ENCODE results near the gene RALBP1.
"Not testable (repeated sequence)": the region's sequence is repeated elsewhere in the genome, so short reads cannot be mapped to it uniquely, and the experiment has no call there.

Gene RALBP1

DNA sequence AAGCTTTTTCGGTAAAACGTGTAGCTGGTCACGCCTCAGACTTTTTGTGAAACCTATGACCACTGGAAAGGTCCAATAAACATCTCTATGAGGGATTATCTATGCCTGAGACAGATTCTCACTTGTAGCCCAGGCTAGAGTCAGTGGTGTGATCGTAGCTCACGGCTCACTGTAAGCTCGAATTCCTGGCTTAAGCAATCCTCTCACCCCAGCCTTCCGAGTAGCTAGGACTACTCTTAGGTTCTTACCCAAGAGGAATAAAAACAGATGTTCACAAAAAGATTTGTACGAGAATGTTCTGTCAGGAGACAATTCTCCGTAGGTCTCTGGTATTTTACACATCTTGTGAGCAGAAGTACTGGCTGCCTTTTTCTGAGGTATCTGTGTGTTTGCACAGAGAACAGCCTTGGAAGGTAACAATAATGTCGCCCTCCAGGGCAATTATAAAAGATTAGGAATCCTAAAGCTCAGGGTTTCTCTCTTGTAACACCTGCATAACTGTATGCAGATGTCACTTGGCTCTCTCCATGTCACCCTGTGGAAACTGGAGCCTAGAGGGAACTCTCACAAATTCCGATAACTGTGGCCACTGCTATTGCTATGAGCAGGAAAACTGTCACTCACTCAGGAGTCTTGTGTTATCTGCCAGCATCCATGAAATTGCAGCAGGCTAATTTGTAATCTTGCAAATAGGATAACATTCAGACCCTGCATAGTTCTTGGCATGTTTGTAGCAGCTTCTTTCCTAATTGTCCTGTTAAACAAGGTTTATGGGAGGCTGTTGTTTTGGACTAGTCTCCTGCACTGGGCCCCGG, 25.5 kb upstream of the RALBP1 start:
- in situ Hi-C loops (cut with HindIII; ENCODE audit: low pct_ligation_motif_present, low pct_unique_long_range_greater_than_20kb, low sequenced_read_pairs), result no loop called here

GRCh38 chr18:9450920-9451319, 24.4 kb upstream of the RALBP1 start:
- in situ Hi-C loops (cut with HindIII; ENCODE audit: low pct_ligation_motif_present, low pct_unique_long_range_greater_than_20kb, low sequenced_read_pairs); DNase-seq: not testable (repeated sequence)

More for the DNA sequence above, 25.5 kb upstream of the RALBP1 start:
- no peak for DNase-seq

DNA sequence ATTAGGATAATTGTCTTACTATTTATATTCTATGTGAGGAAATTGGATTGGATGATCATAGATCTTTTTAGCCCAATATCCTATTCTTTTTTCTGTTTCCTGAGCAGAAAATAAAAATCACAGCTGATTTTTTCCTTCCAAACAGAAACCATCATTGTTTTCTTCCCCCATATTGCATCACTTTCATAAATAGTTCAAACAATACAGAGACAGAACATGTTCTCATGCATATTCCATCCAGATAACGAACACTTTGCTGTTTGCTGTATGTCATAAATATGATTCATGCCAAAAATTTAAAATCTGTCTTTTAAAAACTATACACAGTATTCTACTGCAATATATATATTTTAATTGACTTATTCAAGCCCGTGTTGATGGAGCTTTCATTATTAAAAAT, 22.0 kb upstream of the RALBP1 start:
- in situ Hi-C loops (cut with HindIII; ENCODE audit: low pct_ligation_motif_present, low pct_unique_long_range_greater_than_20kb, low sequenced_read_pairs), result no loop called here
- DNase-seq, result no peak

DNA sequence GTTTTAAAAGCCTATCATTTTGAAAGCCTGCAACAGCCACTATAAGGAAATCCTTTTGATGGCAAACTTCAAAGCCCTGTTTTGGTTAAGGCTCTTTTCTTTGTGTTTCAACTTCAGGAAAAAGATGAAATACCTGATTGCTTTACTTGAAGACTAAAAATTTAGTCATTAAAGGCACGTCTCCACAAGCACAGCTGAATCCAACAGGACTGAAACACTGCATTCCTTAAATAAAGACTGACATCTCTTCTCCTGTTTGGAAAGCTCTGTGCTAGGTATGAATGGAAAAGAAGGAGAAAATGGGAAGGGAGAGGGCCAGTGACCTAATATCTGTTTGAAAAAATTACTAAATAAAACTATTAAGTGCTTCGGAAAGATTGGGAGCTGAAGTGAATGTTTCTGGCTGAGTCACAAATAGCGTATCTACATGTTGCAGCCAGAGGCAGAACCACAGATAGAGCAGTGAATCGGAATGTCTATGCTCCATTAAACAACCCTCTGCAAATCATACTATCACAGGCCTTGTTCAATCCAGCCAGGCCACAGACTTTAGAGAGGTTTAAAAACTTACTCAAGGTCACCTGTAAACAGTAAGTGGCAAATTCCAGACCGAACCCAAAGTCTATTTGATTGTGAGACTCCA, 21.1 kb upstream of the RALBP1 start:
- no peak for DNase-seq
- in situ Hi-C loops (cut with HindIII; ENCODE audit: low pct_ligation_motif_present, low pct_unique_long_range_greater_than_20kb, low sequenced_read_pairs), result no loop called here

- in situ Hi-C loops (cut with HindIII; ENCODE audit: low pct_ligation_motif_present, low pct_unique_long_range_greater_than_20kb, low sequenced_read_pairs), result no loop called here
- no peak for DNase-seq
These were observed 19.4 kb upstream of the RALBP1 start for GRCh38 chr18:9455718-9456511.

- in situ Hi-C loops (cut with HindIII; ENCODE audit: low pct_ligation_motif_present, low pct_unique_long_range_greater_than_20kb, low sequenced_read_pairs), result no loop called here
- no peak for DNase-seq
These were observed 9.2 kb upstream of the RALBP1 start for GRCh38 chr18:9466127-9466526.

DNA sequence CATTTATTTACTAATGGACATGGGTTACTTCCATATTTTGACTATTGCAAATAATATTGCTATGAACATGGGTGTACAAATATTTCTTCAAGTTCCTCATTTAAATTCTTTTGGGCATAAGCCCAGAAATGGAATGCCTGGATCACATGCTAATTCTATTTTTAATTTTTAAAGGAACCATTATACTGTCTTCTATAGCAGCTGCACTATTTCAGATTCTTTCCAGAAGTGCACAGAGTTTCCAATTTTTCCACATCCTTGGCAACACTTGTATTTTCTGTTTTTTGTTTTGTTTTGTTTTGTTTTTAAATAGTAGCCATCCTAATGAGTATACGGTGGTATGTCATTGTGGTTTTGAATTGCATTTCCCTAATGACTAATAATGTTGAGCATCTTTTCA, 8.5 kb upstream of the RALBP1 start:
- DNase-seq, result no peak
- in situ Hi-C loops (cut with HindIII; ENCODE audit: low pct_ligation_motif_present, low pct_unique_long_range_greater_than_20kb, low sequenced_read_pairs), result no loop called here

- in situ Hi-C loops (cut with HindIII; ENCODE audit: low pct_ligation_motif_present, low pct_unique_long_range_greater_than_20kb, low sequenced_read_pairs), result no loop called here
These were observed 6.3 kb upstream of the RALBP1 start for GRCh38 chr18:9468998-9469397.

DNA sequence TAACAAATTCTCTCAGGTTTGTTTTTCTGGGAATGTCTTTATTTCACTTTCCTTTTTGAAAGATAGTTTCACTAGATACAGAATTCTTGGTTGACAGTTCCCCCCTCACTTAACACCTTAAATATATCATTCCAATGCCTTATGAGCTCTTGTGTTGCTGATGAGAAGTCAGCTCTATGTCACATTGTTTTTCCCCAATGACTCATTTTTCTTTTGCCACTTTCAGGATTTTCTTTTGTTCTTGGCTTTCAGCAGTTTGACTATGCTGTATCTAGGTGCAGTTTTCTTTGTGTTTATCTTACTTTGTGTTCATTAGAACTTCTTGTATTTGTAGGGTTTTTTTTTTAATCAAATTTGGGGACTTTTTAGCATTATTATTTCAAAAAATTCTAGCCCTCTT, 5.6 kb upstream of the RALBP1 start:
- DNase-seq, result no peak
- in situ Hi-C loops (cut with HindIII; ENCODE audit: low pct_ligation_motif_present, low pct_unique_long_range_greater_than_20kb, low sequenced_read_pairs), result no loop called here

More at GRCh38 chr18:9468998-9469397, 6.3 kb upstream of the RALBP1 start:
- no peak for DNase-seq

GRCh38 chr18:9474108-9474982, 968 bp upstream of the RALBP1 start:
- in situ Hi-C loops (cut with HindIII; ENCODE audit: low pct_ligation_motif_present, low pct_unique_long_range_greater_than_20kb, low sequenced_read_pairs), result no loop called here
- DNase-seq, result peak; percentile 71

DNA sequence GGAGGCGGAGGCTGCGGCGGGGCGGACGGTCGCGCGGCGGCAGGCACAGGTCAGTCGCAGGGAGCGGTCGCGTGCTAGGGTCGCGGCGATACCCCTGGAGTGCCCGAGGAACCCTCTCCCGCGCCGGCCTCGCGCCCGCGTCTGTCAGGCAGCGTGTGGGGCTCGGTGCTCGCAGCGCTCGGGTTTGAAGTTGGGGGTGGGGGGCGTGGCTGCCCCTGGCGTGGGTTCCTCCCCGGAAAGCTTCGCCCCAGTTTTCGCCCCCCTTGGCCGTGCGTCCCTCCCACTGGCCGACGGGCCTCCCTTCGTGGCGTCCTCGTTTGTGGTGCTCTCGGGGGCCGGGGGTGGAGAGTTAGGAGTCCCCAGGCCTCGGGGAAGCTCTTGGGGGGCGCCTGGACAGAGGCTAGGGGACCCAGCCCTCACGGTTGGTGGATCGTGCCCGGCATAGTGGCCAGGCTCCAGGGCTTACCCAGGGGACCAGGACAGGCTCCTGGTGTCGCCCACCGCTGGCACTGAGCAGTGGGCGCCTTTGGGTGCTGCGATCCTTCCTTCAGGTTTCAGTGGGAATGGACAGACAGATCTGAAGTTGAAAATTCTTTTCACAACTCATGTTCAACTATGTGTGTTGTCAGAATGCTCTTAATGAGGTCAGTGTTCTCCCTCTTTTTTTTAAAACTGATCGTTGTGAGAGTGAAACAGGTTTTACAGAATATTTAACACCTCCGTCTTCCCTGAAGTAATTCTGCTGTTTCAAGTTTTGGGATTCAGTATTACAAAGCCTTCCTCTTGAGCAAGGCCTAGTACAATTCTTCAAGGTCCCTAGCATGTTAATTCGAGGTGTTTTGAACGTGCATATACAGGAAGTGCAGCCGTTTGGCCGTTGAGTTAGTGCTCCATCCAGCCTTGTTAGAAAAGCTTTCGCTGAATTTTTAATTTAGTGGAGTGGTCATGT, 604 bp downstream of the RALBP1 start:
- in situ Hi-C loops (cut with HindIII; ENCODE audit: low pct_ligation_motif_present, low pct_unique_long_range_greater_than_20kb, low sequenced_read_pairs), result no loop called here
- peak; percentile 54 for DNase-seq

- DNase-seq; in situ Hi-C loops (cut with HindIII; ENCODE audit: low pct_ligation_motif_present, low pct_unique_long_range_greater_than_20kb, low sequenced_read_pairs): not testable (repeated sequence)
These were observed 1.6 kb downstream of the RALBP1 start for GRCh38 chr18:9476949-9477348.

DNA sequence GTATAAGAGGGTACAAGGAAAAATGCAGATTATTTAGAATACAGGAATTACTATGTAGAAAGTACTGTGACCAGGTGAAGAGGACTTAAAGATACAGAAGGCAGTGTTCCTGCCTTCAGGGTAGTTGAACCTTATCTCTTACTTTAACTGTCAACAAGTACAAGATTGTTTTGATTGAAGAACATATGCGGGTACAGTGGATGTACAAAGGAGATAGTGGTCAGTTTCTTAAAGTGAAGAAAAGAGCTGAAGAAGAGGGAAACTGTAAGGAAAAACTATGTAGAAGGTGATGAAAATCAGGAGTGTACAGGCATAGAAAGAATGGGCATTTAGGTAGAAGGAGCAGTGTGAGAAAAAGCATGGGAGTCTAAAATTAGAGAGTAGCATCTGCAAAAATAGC, 2.2 kb downstream of the RALBP1 start:
- in situ Hi-C loops (cut with HindIII; ENCODE audit: low pct_ligation_motif_present, low pct_unique_long_range_greater_than_20kb, low sequenced_read_pairs), result no loop called here
- no peak for DNase-seq

DNA sequence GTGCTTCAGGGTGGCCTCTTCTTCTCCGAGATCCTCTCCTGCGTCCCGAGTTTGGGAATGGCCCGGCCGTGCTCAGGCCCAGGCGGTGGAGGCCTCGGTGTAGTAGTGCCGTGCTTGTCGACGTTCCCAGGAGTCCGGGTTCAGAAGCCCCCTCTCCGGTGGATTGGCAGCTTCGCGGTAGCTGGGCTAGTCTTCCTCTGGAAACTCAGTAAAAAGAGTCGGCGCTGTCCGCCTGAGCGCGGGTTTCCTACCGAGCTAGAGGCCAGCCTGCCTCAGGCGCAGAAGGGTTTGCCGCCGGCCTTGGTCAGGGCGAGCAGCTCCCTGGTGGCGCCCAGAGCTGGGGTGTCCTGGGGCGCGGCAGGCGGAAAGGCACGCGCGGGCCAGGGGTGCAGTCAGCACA, 3.2 kb downstream of the RALBP1 start:
- DNase-seq, result no peak
- in situ Hi-C loops (cut with HindIII; ENCODE audit: low pct_ligation_motif_present, low pct_unique_long_range_greater_than_20kb, low sequenced_read_pairs), result no loop called here

GRCh38 chr18:9482790-9483189, 7.5 kb downstream of the RALBP1 start:
- no peak for DNase-seq
- in situ Hi-C loops (cut with HindIII; ENCODE audit: low pct_ligation_motif_present, low pct_unique_long_range_greater_than_20kb, low sequenced_read_pairs), result no loop called here

- no peak for DNase-seq
- in situ Hi-C loops (cut with HindIII; ENCODE audit: low pct_ligation_motif_present, low pct_unique_long_range_greater_than_20kb, low sequenced_read_pairs), result no loop called here
These were observed 8.2 kb downstream of the RALBP1 start for GRCh38 chr18:9483526-9483925.

DNA sequence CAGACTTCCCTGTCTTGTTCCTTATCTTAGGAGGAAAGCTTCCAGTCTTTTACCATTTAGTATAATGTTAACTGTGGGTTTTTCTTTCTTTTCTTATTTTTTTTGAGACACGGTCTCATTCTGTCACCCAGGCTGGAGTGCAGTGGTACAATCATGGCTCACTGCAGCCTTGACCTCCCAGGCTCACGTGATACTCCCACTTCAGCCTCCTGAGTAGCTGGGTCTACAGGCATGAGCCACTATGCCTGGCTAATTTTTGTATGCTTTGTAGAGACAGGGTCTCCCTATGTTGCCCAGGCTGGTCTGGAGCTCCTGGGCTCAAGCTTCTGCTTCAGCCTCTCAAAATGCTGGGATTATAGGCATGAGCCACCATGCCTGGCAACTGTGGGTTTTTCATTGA, 9.5 kb downstream of the RALBP1 start:
- in situ Hi-C loops (cut with HindIII; ENCODE audit: low pct_ligation_motif_present, low pct_unique_long_range_greater_than_20kb, low sequenced_read_pairs); DNase-seq: not testable (repeated sequence)
